GM21737 (cell line): ENCODE measurements around the gene HSPBAP1.
A peak's percentile ranks its signal among the peaks of the same experiment; 100 is the strongest.

Source experiments
- ATAC-seq: cut with Tn5 transposase; IDR thresholded peaks from one replicate; pipeline ENCODE4 v1.9.1; 2021; ENCODE audit warnings: mild to moderate bottlenecking, moderate library complexity; ENCODE audit not compliant: unreplicated experiment

HSPBAP1 gene

DNA sequence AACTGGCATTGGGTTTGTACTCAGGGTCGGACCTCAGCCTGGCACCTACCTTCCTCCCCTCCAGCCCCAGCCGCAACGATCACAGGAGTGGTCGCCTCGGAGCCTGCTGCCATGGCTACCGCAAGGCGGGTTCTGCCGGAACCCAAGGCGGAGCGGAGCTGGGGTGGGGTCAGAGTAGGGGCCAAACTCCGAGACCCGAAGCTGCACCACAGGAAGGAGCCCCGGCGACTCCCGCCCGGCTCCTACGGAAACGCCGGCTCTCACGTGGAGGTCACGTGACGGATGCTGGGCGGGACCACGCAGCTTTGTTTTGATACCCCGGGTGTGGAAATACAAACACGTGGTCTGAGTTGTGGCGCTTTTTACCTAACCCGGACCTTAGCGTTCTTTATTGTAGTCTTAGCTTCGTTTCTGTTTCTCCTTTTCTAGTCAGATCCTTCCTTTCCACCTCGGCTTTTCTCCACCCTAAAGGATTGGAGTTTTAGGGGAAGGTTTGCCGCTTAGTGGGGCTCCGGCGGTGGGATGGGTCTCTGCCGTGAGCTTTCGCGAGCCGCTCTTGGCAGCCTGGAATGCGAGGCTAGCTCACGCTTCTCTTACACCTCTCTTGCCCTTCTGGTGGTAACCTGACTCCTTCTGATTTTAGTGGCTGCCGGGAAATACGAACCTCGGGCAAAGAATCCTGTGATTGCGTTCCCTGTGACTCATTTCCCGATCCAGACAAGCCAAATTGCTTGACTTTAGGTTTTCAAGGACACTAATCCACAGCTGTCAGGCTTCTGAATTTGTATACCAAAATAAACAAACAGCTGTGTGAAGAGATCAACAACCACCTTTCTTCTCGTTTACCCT is at the start of gene HSPBAP1:
Gene HSPBAP1 (minus strand): TSS at position 264 of the 849 bp plus-strand sequence. CDS start 151 bp downstream, at position 113.
- ATAC-seq: peak; percentile 64

GRCh38 chr3:122835590-122835989 is 42.0 kb upstream of the HSPBAP1 start:
- ATAC-seq: no peak

- no peak for ATAC-seq
Observed at GRCh38 chr3:122828281-122828680, 34.6 kb upstream of the HSPBAP1 start.

DNA sequence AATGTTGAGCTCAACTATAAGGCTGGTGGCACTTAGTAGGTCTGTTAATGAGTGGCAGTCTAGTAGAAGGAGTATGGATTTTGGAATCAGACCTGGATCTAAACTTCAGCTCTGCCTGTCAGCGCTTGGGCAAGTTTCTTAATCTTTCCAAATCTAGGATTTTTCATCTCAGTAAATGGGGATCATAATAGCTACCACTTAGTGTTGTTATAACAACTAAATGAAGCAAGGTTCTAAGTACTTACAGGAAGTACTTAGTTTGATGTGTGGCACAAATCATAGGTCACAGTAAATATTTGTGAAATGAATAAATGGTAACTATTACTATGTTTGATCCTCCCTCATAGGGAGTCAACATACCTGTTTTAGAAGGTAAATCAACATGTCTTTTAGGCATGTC is 32.6 kb upstream of the HSPBAP1 start:
- no peak for ATAC-seq

- no peak for ATAC-seq
Observed at GRCh38 chr3:122825460-122825859, 31.8 kb upstream of the HSPBAP1 start.

- ATAC-seq: no peak
Observed at GRCh38 chr3:122824465-122825381, 31.1 kb upstream of the HSPBAP1 start.

DNA sequence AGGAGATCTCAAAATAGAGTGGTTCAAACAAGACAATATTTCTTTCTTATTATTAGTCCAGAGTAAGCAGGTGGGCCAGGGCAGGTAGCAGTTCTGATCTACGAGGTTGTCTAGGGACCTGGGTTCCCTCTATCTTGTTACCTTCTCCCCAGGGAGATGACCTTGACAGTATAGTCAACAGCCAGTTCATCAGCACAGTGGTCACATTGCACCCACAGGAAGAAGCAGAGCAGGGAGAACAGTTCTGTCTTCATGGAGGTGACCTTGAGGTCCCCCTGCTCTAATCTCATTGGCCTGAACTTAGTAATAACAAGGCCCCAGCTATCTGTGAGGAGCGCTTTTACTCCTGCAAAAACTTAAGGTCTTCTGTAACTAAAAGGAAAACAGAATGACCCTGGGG is 23.0 kb upstream of the HSPBAP1 start:
- no peak for ATAC-seq

DNA sequence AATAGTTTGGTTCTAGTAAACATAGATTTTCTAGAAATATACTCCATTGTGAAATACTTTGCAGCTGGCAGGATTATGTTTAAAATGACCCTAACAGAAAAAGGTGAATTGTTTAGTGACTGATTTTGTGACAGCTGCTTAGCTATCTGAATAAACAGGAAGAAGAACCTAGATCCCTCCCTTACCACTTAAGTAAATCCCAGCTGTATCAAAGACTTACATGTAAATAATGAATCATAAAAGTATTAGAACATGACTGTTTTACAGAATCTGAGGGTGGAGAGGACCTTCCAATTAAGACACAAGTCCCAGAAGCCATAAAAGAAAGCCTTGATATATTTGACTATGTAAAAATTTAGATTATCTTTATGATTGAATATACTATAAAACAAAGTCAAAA is 17.1 kb upstream of the HSPBAP1 start:
- ATAC-seq: no peak

- ATAC-seq: no peak
Observed at GRCh38 chr3:122803977-122804376, 10.3 kb upstream of the HSPBAP1 start.

DNA sequence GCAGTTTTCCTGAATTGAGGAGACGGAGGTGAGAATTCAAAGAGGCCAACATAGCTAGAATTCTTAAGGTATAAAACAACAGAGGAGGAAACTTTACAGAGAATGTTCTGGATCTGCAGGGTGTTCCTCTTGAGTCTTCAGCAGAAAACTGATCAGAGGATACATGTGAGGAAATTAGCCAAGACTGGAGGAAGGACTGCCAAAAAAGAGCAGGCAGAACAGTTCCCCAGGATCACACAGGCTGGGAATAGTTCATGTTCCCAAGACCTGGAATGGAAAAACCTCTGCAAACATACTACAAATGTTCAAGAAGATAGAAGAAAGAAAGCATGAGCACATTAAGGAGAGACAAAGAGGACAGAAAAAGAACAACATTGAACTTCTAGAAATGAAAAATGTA is 8.7 kb upstream of the HSPBAP1 start:
- ATAC-seq: no peak

- ATAC-seq: no peak
Observed at GRCh38 chr3:122800706-122801237, 7.1 kb upstream of the HSPBAP1 start.

GRCh38 chr3:122800031-122800430 is 6.4 kb upstream of the HSPBAP1 start:
- no peak for ATAC-seq

GRCh38 chr3:122799322-122799721 is 5.7 kb upstream of the HSPBAP1 start:
- no peak for ATAC-seq

DNA sequence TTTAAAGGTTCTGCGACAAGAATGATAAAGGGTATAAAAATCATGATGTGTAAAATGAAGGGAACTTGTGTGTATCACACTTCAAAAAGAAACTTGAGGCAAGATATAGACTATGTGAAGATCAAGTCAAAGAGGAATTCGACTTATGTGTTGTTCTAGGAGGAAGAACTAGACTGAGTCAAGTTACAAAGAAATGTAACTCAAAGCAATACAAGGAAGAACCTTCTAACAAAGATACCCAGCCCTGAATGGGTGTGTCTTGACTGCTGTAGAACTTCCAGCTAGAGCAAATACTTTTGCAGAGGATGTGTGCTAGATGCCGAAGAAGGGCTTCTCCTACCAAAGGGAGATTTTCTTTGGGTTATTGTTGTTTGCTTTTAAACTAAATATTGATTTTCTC is 3.7 kb upstream of the HSPBAP1 start:
- ATAC-seq: no peak

- no peak for ATAC-seq
Observed at GRCh38 chr3:122795674-122796195, 2.1 kb upstream of the HSPBAP1 start.

- peak; percentile 72 for ATAC-seq
Observed at GRCh38 chr3:122794779-122795673, 1.4 kb upstream of the HSPBAP1 start, which contains the start of gene SLC49A4. Gene SLC49A4 (plus strand): TSS chr3:122795069. CDS start chr3:122795193, 124 bp downstream.

- ATAC-seq: no peak
Observed at GRCh38 chr3:122794483-122794778, 800 bp upstream of the HSPBAP1 start.

GRCh38 chr3:122789585-122790273 is 3.9 kb downstream of the HSPBAP1 start:
- no peak for ATAC-seq

DNA sequence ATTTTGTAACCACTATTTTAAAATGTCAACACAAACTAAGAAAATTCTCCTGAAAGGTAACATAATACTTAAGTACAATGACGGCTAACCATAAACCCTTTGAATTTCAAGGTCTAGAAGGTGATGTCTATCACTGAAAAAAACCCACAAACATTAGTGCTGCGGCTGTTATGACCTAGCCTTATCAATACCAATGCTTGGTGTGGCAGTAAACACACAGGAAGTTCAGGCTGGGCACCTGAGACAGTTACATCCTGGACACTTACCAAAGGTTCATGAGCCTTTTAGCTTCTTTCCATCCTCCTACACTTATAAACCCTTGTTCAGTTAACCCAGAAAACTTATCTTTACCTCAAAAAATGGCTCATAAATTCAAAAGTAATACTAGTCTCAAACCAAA is 5.8 kb downstream of the HSPBAP1 start:
- ATAC-seq: no peak

DNA sequence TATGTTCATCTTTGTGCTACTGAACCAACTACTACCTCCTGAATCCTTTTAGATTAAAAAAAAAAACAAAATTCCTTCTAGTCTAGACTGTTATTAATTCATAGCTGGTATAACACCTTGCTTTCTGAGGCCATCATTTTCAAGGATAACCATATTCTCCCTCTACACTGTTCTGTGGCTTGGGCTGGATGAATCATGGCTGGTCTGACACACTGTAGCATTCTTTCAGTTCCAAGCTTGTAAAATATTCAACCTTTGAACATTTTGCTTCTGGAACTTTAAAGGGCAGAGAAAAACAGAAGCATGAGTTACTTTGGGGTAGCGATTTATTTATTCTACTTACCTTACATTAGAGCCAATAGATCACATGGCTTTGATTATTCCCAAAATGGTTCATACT is 7.6 kb downstream of the HSPBAP1 start:
- no peak for ATAC-seq
